Brain pericyte (primary cell): ENCODE measurements around the gene MAP2K5.

Experiments
- DNase-seq: peaks from one replicate; pipeline ENCODE4 v3.0.0-alpha.2; 2012; ENCODE audit warnings: low read depth, low spot score

The MAP2K5 gene

GRCh38 chr15:67723294-67724024 is 181.0 kb downstream of the MAP2K5 start:
- no peak for DNase-seq

GRCh38 chr15:67724691-67725375 is 182.3 kb downstream of the MAP2K5 start:
- no peak for DNase-seq

- no peak for DNase-seq
Observed at GRCh38 chr15:67730135-67730534, 187.6 kb downstream of the MAP2K5 start.

- no peak for DNase-seq
Observed at GRCh38 chr15:67731112-67731721, 188.7 kb downstream of the MAP2K5 start.

- no peak for DNase-seq
Observed at GRCh38 chr15:67732164-67732563, 189.7 kb downstream of the MAP2K5 start.

GRCh38 chr15:67732671-67733374 is 190.3 kb downstream of the MAP2K5 start:
- no peak for DNase-seq

GRCh38 chr15:67735896-67736295 is 193.4 kb downstream of the MAP2K5 start:
- DNase-seq = no peak

GRCh38 chr15:67736810-67737209 is 194.3 kb downstream of the MAP2K5 start:
- DNase-seq = no peak

- no peak for DNase-seq
Observed at GRCh38 chr15:67738056-67738455, 195.6 kb downstream of the MAP2K5 start.

GRCh38 chr15:67740405-67740804 is 197.9 kb downstream of the MAP2K5 start:
- DNase-seq = no peak

GRCh38 chr15:67741308-67741707 is 198.8 kb downstream of the MAP2K5 start:
- no peak for DNase-seq

- no peak for DNase-seq
Observed at GRCh38 chr15:67743558-67743957, 201.1 kb downstream of the MAP2K5 start.

GRCh38 chr15:67744331-67745072 is 202.0 kb downstream of the MAP2K5 start:
- DNase-seq = no peak

GRCh38 chr15:67745073-67746006 is 202.8 kb downstream of the MAP2K5 start:
- DNase-seq = no peak

- no peak for DNase-seq
Observed at GRCh38 chr15:67746022-67746421, 203.5 kb downstream of the MAP2K5 start.

GRCh38 chr15:67746450-67746849 is 203.9 kb downstream of the MAP2K5 start:
- DNase-seq = no peak

- no peak for DNase-seq
Observed at GRCh38 chr15:67747921-67748320, 205.4 kb downstream of the MAP2K5 start.

- no peak for DNase-seq
Observed at GRCh38 chr15:67750371-67750770, 207.9 kb downstream of the MAP2K5 start.

- no peak for DNase-seq
Observed at GRCh38 chr15:67753891-67754290, 211.4 kb downstream of the MAP2K5 start.

GRCh38 chr15:67755264-67755663 is 212.8 kb downstream of the MAP2K5 start:
- no peak for DNase-seq
